ENCODE measurements around the gene FOXP1.

The FOXP1 gene

GRCh38 chr3:71005702-71006321, 577.7 kb downstream of the FOXP1 start:
- DNase-seq (ENCODE audit: low spot score) = no peak

GRCh38 chr3:71003511-71003910, 580.0 kb downstream of the FOXP1 start:
- DNase-seq (ENCODE audit: low spot score) = no peak

GRCh38 chr3:71002298-71002697, 581.2 kb downstream of the FOXP1 start:
- no peak for DNase-seq (ENCODE audit: low spot score)

- DNase-seq (ENCODE audit: low spot score) = no peak
These were observed 582.2 kb downstream of the FOXP1 start for GRCh38 chr3:71001303-71001830.

GRCh38 chr3:71000483-71000882, 583.0 kb downstream of the FOXP1 start:
- no peak for DNase-seq (ENCODE audit: low spot score)

- no peak for DNase-seq (ENCODE audit: low spot score)
These were observed 583.8 kb downstream of the FOXP1 start for GRCh38 chr3:70999730-71000129.

- DNase-seq (ENCODE audit: low spot score) = no peak
These were observed 587.4 kb downstream of the FOXP1 start for GRCh38 chr3:70996082-70996481.

GRCh38 chr3:70994644-70995043, 588.9 kb downstream of the FOXP1 start:
- DNase-seq (ENCODE audit: low spot score) = no peak

GRCh38 chr3:70992562-70993204, 590.8 kb downstream of the FOXP1 start:
- no peak for DNase-seq (ENCODE audit: low spot score)

- no peak for DNase-seq (ENCODE audit: low spot score)
These were observed 591.4 kb downstream of the FOXP1 start for GRCh38 chr3:70992131-70992530.

- DNase-seq (ENCODE audit: low spot score) = no peak
These were observed 592.8 kb downstream of the FOXP1 start for GRCh38 chr3:70990723-70991122.

GRCh38 chr3:70990185-70990584, 593.3 kb downstream of the FOXP1 start:
- DNase-seq (ENCODE audit: low spot score) = no peak

- DNase-seq (ENCODE audit: low spot score) = no peak
These were observed 594.4 kb downstream of the FOXP1 start for GRCh38 chr3:70989174-70989573.

GRCh38 chr3:70988111-70988510, 595.4 kb downstream of the FOXP1 start:
- no peak for DNase-seq (ENCODE audit: low spot score)

- DNase-seq (ENCODE audit: low spot score) = no peak
These were observed 598.0 kb downstream of the FOXP1 start for GRCh38 chr3:70985572-70985971.

- no peak for DNase-seq (ENCODE audit: low spot score)
These were observed 598.6 kb downstream of the FOXP1 start for GRCh38 chr3:70984776-70985482.

GRCh38 chr3:70982700-70983140, 600.8 kb downstream of the FOXP1 start:
- DNase-seq (ENCODE audit: low spot score) = no peak

- DNase-seq (ENCODE audit: low spot score) = no peak
These were observed 601.2 kb downstream of the FOXP1 start for GRCh38 chr3:70982284-70982683.

- no peak for DNase-seq (ENCODE audit: low spot score)
These were observed 602.2 kb downstream of the FOXP1 start for GRCh38 chr3:70981231-70981880.

- no peak for DNase-seq (ENCODE audit: low spot score)
These were observed 602.8 kb downstream of the FOXP1 start for GRCh38 chr3:70980646-70981170.

GRCh38 chr3:70979983-70980645, 603.4 kb downstream of the FOXP1 start:
- no peak for DNase-seq (ENCODE audit: low spot score)

- no peak for DNase-seq (ENCODE audit: low spot score)
These were observed 605.8 kb downstream of the FOXP1 start for GRCh38 chr3:70977712-70978111.

All from left forelimb (tissue), 1 donor.